ENCODE measurements around the gene WDR4.

DNA sequence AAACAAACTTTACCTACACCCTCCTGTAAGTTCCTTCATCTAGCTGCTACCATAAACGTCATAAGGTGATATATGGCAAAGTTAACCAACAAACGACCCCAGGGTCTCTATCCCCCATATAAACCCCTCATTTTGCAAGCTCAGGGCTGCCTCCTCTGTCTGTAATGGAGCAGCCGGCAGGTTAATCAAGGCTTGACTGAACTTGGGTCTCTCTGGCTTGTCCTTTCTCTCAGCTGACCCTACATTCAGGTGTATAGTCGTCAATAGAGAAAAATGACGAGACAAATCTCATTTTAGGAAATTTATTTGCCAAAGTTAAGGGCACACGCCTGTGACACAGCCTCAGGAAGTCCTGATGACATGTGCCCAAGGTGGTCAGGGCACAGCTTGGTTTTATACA lies 67.4 kb downstream of the WDR4 start:
- no peak for TF ChIP-seq POLR2AphosphoS5 (IDR thresholded peaks at IDR 0.05; ENCODE audit: low read depth, low read length)
- TF ChIP-seq TCF12 (IDR thresholded peaks at IDR 0.05), result no peak
